Endothelial cell of umbilical vein (primary cell): ENCODE measurements around the gene PSME3IP1.

Source experiments
- EZH2 ChIP-seq: IDR thresholded peaks from 2 replicates; pipeline ENCODE4 v1.6.1; 2012; ENCODE audit warnings: borderline replicate concordance, low read depth, mild to moderate bottlenecking, moderate library complexity, low read length, inconsistent platforms; ENCODE audit not compliant: severe bottlenecking
- JUN ChIP-seq: IDR thresholded peaks from 2 replicates; pipeline ENCODE4 v1.6.1; 2011; ENCODE audit warnings: borderline replicate concordance, low read depth; ENCODE audit not compliant: insufficient read length, insufficient read depth
- MAX ChIP-seq: IDR thresholded peaks from 2 replicates; pipeline ENCODE4 v1.6.1; 2011; ENCODE audit not compliant: insufficient read depth, insufficient read length
- POLR2A ChIP-seq: IDR thresholded peaks from 2 replicates; pipeline ENCODE4 v1.6.1; 2012; ENCODE audit warnings: low read depth, mild to moderate bottlenecking, control low read depth, low read length
- POLR2AphosphoS5 ChIP-seq: IDR thresholded peaks from 2 replicates; pipeline ENCODE4 v1.6.1; 2012; ENCODE audit warnings: low read depth, mild to moderate bottlenecking, control low read depth, low read length, moderate library complexity; ENCODE audit not compliant: insufficient read depth
- TF ChIP-seq, protein P1 (sequence below), 2 donors: IDR thresholded peaks; 1 replicate in 1 of 2; 2 replicates in 1 of 2; pipeline ENCODE4 v1.5.1; 2011; ENCODE audit warnings: low read length in 2 of 2, mild to moderate bottlenecking in 2 of 2, moderate library complexity in 2 of 2, control low read depth in 1 of 2, inconsistent platforms in 1 of 2, low read depth in 1 of 2; ENCODE audit not compliant: insufficient read depth in 1 of 2; ENCODE audit errors: extremely low read depth in 1 of 2

GRCh38 chr16:57104706-57105105, 81.1 kb downstream of the PSME3IP1 start:
- TF ChIP-seq, protein P1, sequence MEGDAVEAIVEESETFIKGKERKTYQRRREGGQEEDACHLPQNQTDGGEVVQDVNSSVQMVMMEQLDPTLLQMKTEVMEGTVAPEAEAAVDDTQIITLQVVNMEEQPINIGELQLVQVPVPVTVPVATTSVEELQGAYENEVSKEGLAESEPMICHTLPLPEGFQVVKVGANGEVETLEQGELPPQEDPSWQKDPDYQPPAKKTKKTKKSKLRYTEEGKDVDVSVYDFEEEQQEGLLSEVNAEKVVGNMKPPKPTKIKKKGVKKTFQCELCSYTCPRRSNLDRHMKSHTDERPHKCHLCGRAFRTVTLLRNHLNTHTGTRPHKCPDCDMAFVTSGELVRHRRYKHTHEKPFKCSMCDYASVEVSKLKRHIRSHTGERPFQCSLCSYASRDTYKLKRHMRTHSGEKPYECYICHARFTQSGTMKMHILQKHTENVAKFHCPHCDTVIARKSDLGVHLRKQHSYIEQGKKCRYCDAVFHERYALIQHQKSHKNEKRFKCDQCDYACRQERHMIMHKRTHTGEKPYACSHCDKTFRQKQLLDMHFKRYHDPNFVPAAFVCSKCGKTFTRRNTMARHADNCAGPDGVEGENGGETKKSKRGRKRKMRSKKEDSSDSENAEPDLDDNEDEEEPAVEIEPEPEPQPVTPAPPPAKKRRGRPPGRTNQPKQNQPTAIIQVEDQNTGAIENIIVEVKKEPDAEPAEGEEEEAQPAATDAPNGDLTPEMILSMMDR (IDR thresholded peaks at IDR 0.05; ENCODE audit: extremely low read depth in 1 of 2, insufficient read depth in 1 of 2, low read depth in 1 of 2, low read length in 2 of 2), result no peak
- TF ChIP-seq POLR2A, result no peak
- no peak for TF ChIP-seq POLR2AphosphoS5
- no peak for TF ChIP-seq MAX
- no peak for TF ChIP-seq EZH2
- TF ChIP-seq JUN, result no peak
